HepG2 (cell line): ENCODE results near the gene NDE1. TPM values are rescaled to one million over a fixed set of nuclear protein-coding genes. Genes with fewer than 3 reads are reported as not detected.

Experiments
- CENPT ChIP-seq: sonication (generic); formaldehyde crosslinking; IDR thresholded peaks from 2 replicates; pipeline ENCODE4 v1.8.0; 2022; ENCODE audit warnings: low read depth, mild to moderate bottlenecking, moderate library complexity, missing genetic modification reagents
- HNF4A ChIP-seq: sonication (generic); formaldehyde crosslinking; IDR thresholded peaks from 2 replicates; pipeline ENCODE4 v1.4.0; 2020; ENCODE audit warnings: missing genetic modification reagents
- MAZ ChIP-seq, 2 experiments: sonication (generic) in 1 of 2; formaldehyde crosslinking in 1 of 2; IDR thresholded peaks; 2 replicates each; pipeline versions ENCODE4 v1.5.0 to v1.6.1; 2012 to 2020; ENCODE audit warnings: low read depth in 2 of 2, mild to moderate bottlenecking in 2 of 2, borderline replicate concordance in 1 of 2, improper control_type of control experiment in 1 of 2, low read length in 1 of 2, missing genetic modification reagents in 1 of 2, moderate library complexity in 1 of 2
- MEIS2 ChIP-seq: sonication (generic); formaldehyde crosslinking; IDR thresholded peaks from 2 replicates; pipeline ENCODE4 v1.9.0; 2021; ENCODE audit warnings: mild to moderate bottlenecking, missing genetic modification reagents
- RELA ChIP-seq: sonication (generic); formaldehyde crosslinking; IDR thresholded peaks from 2 replicates; pipeline ENCODE4 v1.4.0; 2020; ENCODE audit warnings: missing genetic modification reagents
- REXO4 ChIP-seq: sonication (generic); formaldehyde crosslinking; IDR thresholded peaks from 2 replicates; pipeline ENCODE4 v1.8.0; 2022; ENCODE audit warnings: missing genetic modification reagents, mild to moderate bottlenecking, borderline replicate concordance
- RXRB ChIP-seq: IDR thresholded peaks from 2 replicates; pipeline ENCODE4 v1.6.1; 2016; ENCODE audit warnings: borderline replicate concordance, missing genetic modification reagents, missing compliant biosample characterization
- SALL1 ChIP-seq: sonication (generic); formaldehyde crosslinking; IDR thresholded peaks from 2 replicates; pipeline ENCODE4 v1.8.0; 2022; ENCODE audit warnings: mild to moderate bottlenecking, missing genetic modification reagents
- ZFP37 ChIP-seq: sonication (generic); formaldehyde crosslinking; IDR thresholded peaks from 2 replicates; pipeline ENCODE4 v1.4.0; 2020; ENCODE audit warnings: missing genetic modification reagents, borderline replicate concordance
- ZNF446 ChIP-seq: sonication (generic); formaldehyde crosslinking; IDR thresholded peaks from 2 replicates; pipeline ENCODE4 v1.5.0; 2020; ENCODE audit warnings: mild to moderate bottlenecking, missing genetic modification reagents
- ZNF547 ChIP-seq: sonication (generic); formaldehyde crosslinking; IDR thresholded peaks from 2 replicates; pipeline ENCODE4 v1.5.1; 2020; ENCODE audit warnings: mild to moderate bottlenecking, missing genetic modification reagents
- ZNF761 ChIP-seq: sonication (generic); formaldehyde crosslinking; conservative IDR thresholded peaks from 2 replicates; pipeline ENCODE4 v1.4.0; 2020; ENCODE audit warnings: mild to moderate bottlenecking, missing genetic modification reagents
- polyA plus RNA-seq, 8 experiments: library from polyadenylated mRNA; depleted of rRNA in 3 of 8; stranded (reverse) in 7 of 8; unstranded in 1 of 8; fragments of >200 nt; fragmentation: Illumina TruSeq in 4 of 8; extraction: Trizol in 4 of 8; gene quantifications; 2 replicates each; pipeline versions ENCODE4 v1.2.1 to v1.2.3, GENCODE V29; 2011 to 2016; ENCODE audit warnings: low read depth in 4 of 8, missing spikeins in 1 of 8, mixed read lengths in 1 of 8; ENCODE audit not compliant: insufficient read depth in 1 of 8
- total RNA-seq, 5 experiments: library from RNA; depleted of rRNA; stranded (reverse); fragments of >200 nt; fragmentation: Illumina TruSeq; extraction: Trizol; gene quantifications; 2 replicates each; pipeline ENCODE4 v1.2.3, GENCODE V29; 2016; ENCODE audit warnings: low read depth in 1 of 5
- TF ChIP-seq, protein P1 (sequence below): sonication (generic); formaldehyde crosslinking; IDR thresholded peaks from 2 replicates; pipeline ENCODE4 v1.5.0; 2020; ENCODE audit warnings: mild to moderate bottlenecking, missing genetic modification reagents, borderline replicate concordance
- TF ChIP-seq, protein P2 (sequence below): sonication (generic); formaldehyde crosslinking; IDR thresholded peaks from 2 replicates; pipeline ENCODE4 v1.4.0; 2020; ENCODE audit warnings: missing genetic modification reagents, borderline replicate concordance
- TF ChIP-seq, protein P3 (sequence below): sonication (generic); formaldehyde crosslinking; IDR thresholded peaks from 2 replicates; pipeline ENCODE4 v1.5.1; 2020; ENCODE audit warnings: missing genetic modification reagents, mild to moderate bottlenecking, borderline replicate concordance
- TF ChIP-seq, protein P4 (sequence below): sonication (generic); formaldehyde crosslinking; IDR thresholded peaks from 2 replicates; pipeline ENCODE4 v1.8.1; 2023; ENCODE audit warnings: missing genetic modification reagents, mild to moderate bottlenecking, borderline replicate concordance

Gene NDE1
- total and polyA plus RNA-seq, 2 of the 13 experiments (the other 11 are each of a cell fraction or from before 2014, with no cell fraction given) = 40.9 to 72.5 TPM

DNA sequence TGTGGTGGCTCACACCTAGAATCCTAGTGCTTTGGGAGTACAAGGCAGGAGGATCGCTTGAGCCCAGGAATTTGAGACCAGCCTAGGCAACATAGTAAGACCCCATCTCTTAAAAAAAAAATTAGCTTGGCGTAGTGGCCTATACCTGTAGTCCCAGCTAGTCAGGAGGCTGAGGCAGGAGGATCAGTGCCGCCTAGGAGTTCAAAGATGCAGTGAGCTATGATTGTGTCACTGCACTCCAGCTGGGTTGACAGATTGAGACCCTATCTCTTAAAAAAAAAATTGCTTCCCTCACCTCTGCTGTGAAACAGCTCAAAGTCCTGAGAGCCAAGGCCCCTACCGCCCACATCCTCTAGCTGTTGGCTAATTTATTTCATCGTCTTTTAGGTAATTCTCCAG, 10.2 kb downstream of the NDE1 start (continued):
- no peak for TF ChIP-seq RXRB (CRISPR knock-in tag)
- TF ChIP-seq, protein P1, sequence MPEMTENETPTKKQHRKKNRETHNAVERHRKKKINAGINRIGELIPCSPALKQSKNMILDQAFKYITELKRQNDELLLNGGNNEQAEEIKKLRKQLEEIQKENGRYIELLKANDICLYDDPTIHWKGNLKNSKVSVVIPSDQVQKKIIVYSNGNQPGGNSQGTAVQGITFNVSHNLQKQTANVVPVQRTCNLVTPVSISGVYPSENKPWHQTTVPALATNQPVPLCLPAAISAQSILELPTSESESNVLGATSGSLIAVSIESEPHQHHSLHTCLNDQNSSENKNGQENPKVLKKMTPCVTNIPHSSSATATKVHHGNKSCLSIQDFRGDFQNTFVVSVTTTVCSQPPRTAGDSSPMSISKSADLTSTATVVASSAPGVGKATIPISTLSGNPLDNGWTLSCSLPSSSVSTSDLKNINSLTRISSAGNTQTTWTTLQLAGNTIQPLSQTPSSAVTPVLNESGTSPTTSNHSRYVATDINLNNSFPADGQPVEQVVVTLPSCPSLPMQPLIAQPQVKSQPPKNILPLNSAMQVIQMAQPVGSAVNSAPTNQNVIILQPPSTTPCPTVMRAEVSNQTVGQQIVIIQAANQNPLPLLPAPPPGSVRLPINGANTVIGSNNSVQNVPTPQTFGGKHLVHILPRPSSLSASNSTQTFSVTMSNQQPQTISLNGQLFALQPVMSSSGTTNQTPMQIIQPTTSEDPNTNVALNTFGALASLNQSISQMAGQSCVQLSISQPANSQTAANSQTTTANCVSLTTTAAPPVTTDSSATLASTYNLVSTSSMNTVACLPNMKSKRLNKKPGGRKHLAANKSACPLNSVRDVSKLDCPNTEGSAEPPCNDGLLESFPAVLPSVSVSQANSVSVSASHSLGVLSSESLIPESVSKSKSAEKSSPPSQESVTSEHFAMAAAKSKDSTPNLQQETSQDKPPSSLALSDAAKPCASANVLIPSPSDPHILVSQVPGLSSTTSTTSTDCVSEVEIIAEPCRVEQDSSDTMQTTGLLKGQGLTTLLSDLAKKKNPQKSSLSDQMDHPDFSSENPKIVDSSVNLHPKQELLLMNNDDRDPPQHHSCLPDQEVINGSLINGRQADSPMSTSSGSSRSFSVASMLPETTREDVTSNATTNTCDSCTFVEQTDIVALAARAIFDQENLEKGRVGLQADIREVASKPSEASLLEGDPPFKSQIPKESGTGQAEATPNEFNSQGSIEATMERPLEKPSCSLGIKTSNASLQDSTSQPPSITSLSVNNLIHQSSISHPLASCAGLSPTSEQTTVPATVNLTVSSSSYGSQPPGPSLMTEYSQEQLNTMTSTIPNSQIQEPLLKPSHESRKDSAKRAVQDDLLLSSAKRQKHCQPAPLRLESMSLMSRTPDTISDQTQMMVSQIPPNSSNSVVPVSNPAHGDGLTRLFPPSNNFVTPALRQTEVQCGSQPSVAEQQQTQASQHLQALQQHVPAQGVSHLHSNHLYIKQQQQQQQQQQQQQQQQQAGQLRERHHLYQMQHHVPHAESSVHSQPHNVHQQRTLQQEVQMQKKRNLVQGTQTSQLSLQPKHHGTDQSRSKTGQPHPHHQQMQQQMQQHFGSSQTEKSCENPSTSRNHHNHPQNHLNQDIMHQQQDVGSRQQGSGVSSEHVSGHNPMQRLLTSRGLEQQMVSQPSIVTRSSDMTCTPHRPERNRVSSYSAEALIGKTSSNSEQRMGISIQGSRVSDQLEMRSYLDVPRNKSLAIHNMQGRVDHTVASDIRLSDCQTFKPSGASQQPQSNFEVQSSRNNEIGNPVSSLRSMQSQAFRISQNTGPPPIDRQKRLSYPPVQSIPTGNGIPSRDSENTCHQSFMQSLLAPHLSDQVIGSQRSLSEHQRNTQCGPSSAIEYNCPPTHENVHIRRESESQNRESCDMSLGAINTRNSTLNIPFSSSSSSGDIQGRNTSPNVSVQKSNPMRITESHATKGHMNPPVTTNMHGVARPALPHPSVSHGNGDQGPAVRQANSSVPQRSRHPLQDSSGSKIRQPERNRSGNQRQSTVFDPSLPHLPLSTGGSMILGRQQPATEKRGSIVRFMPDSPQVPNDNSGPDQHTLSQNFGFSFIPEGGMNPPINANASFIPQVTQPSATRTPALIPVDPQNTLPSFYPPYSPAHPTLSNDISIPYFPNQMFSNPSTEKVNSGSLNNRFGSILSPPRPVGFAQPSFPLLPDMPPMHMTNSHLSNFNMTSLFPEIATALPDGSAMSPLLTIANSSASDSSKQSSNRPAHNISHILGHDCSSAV (CRISPR knock-in tag) = no peak
- peak; percentile 43; the same call in 1 of the 2 replicates for TF ChIP-seq ZFP37 (CRISPR knock-in tag)
- no peak for TF ChIP-seq MEIS2 (CRISPR knock-in tag)
- TF ChIP-seq, protein P2, sequence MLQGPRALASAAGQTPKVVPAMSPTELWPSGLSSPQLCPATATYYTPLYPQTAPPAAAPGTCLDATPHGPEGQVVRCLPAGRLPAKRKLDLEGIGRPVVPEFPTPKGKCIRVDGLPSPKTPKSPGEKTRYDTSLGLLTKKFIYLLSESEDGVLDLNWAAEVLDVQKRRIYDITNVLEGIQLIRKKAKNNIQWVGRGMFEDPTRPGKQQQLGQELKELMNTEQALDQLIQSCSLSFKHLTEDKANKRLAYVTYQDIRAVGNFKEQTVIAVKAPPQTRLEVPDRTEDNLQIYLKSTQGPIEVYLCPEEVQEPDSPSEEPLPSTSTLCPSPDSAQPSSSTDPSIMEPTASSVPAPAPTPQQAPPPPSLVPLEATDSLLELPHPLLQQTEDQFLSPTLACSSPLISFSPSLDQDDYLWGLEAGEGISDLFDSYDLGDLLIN (CRISPR knock-in tag) = no peak
- TF ChIP-seq ZNF761 (CRISPR knock-in tag) = no peak
- 0 out of 2 replicates have a peak, but pooled peaks have one; percentile 51 for TF ChIP-seq ZNF547 (CRISPR knock-in tag)
- TF ChIP-seq SALL1 = peak; percentile 44; the same call in 1 of the 2 replicates
- TF ChIP-seq RELA = no peak
- TF ChIP-seq CENPT (CRISPR knock-in tag) = no peak
- TF ChIP-seq, protein P3, sequence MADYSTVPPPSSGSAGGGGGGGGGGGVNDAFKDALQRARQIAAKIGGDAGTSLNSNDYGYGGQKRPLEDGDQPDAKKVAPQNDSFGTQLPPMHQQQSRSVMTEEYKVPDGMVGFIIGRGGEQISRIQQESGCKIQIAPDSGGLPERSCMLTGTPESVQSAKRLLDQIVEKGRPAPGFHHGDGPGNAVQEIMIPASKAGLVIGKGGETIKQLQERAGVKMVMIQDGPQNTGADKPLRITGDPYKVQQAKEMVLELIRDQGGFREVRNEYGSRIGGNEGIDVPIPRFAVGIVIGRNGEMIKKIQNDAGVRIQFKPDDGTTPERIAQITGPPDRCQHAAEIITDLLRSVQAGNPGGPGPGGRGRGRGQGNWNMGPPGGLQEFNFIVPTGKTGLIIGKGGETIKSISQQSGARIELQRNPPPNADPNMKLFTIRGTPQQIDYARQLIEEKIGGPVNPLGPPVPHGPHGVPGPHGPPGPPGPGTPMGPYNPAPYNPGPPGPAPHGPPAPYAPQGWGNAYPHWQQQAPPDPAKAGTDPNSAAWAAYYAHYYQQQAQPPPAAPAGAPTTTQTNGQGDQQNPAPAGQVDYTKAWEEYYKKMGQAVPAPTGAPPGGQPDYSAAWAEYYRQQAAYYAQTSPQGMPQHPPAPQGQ (CRISPR knock-in tag) = no peak
- TF ChIP-seq HNF4A (CRISPR knock-in tag) = peak; percentile 62; the same call in 1 of the 2 replicates
- TF ChIP-seq, protein P4, sequence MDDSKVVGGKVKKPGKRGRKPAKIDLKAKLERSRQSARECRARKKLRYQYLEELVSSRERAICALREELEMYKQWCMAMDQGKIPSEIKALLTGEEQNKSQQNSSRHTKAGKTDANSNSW (CRISPR knock-in tag) = no peak
- TF ChIP-seq MAZ (IDR thresholded peaks at IDR 0.05; ENCODE audit: borderline replicate concordance, low read depth, low read length) = no peak
- no peak for TF ChIP-seq MAZ (CRISPR knock-in tag; IDR thresholded peaks at IDR 0.05; ENCODE audit: low read depth)
- TF ChIP-seq REXO4 (CRISPR knock-in tag) = no peak
- TF ChIP-seq ZNF446 = no peak
